B cell (primary cell): ENCODE results near the gene CBX4.

ENCODE experiments used
- EZH2 ChIP-seq: IDR thresholded peaks from 2 replicates; pipeline ENCODE4 v1.6.1; 2012; ENCODE audit warnings: borderline replicate concordance, low read depth, mild to moderate bottlenecking, moderate library complexity, low read length; ENCODE audit not compliant: insufficient read depth, poor library complexity, severe bottlenecking
- TF ChIP-seq, protein P1 (sequence below): fragments of 200-600 bp; IDR thresholded peaks from one replicate; pipeline ENCODE4 v1.8.0; 2022; ENCODE audit warnings: antibody characterized with exemption, mild to moderate bottlenecking

DNA sequence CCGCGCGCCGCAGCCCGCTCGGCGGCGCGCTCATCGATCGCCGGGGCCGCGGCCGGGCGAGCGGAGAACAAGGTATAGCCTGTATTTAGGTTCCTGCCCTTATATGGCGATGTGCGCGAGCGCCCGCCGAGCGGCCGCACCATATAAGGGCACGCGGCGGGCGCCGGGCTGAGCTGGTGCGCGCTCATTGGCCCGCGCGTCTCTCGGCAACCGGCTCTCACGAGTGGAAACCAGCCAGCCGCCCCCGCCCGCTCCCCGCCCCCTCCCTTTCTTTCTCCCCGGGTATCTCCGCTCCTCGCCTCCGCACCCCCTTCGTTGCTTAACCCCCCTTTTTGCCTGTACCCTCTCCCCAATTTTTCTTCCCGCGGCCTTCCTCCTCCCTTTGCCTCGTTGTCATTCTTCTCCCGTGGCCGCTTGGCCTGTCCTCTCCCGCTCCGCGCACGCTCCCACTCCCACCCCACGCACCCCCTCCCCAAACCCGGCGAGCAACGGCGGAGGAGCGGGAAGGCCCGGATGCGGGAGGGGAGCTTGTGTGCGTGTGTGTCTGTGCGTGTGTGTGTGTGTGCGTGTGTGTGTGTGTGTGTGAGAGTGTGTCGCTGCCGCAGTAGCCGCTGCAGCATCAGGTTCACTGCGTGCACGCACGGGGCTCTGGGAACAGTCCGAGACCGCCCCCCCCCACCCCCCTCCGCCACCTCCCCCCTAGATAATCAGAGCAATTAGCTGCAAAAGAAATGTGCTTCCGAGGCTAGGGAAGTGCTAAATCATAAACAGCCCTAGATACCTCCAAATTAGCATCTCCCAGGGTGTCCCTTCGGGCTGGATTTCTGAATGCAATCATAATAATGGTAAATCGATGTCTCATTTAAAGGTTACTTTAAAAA is 28.9 kb downstream of the CBX4 start:
- TF ChIP-seq, protein P1, sequence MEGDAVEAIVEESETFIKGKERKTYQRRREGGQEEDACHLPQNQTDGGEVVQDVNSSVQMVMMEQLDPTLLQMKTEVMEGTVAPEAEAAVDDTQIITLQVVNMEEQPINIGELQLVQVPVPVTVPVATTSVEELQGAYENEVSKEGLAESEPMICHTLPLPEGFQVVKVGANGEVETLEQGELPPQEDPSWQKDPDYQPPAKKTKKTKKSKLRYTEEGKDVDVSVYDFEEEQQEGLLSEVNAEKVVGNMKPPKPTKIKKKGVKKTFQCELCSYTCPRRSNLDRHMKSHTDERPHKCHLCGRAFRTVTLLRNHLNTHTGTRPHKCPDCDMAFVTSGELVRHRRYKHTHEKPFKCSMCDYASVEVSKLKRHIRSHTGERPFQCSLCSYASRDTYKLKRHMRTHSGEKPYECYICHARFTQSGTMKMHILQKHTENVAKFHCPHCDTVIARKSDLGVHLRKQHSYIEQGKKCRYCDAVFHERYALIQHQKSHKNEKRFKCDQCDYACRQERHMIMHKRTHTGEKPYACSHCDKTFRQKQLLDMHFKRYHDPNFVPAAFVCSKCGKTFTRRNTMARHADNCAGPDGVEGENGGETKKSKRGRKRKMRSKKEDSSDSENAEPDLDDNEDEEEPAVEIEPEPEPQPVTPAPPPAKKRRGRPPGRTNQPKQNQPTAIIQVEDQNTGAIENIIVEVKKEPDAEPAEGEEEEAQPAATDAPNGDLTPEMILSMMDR: no peak
- TF ChIP-seq EZH2: no peak
